GM12873 (cell line): ENCODE measurements around the gene KCNK10.

Source experiments
- TF ChIP-seq, protein P1 (sequence below): IDR thresholded peaks from 2 replicates; pipeline ENCODE4 v1.5.1; 2012; ENCODE audit warnings: low read depth, mild to moderate bottlenecking, moderate library complexity, low read length, control low read depth; ENCODE audit not compliant: insufficient read depth; ENCODE audit errors: missing control alignments

KCNK10 gene

DNA sequence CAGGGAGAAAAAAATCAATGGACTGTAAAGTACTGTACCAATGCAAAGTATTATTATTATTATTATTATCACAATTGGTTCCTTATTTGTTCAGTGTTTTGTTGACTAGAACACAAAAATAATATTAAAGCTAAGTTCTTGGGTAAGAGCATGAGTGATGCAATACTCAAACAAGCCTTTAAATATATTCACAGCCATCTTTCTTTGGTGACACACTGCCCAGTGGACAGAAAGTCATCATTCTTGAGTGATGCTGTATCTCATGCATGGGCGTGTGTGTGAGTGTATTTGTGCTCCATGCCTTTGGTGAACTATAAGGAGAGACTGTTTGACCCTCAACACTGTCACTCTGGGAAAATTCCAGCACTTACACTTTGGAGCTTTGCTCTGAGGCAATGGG is 93.6 kb downstream of the KCNK10 start:
- TF ChIP-seq, protein P1, sequence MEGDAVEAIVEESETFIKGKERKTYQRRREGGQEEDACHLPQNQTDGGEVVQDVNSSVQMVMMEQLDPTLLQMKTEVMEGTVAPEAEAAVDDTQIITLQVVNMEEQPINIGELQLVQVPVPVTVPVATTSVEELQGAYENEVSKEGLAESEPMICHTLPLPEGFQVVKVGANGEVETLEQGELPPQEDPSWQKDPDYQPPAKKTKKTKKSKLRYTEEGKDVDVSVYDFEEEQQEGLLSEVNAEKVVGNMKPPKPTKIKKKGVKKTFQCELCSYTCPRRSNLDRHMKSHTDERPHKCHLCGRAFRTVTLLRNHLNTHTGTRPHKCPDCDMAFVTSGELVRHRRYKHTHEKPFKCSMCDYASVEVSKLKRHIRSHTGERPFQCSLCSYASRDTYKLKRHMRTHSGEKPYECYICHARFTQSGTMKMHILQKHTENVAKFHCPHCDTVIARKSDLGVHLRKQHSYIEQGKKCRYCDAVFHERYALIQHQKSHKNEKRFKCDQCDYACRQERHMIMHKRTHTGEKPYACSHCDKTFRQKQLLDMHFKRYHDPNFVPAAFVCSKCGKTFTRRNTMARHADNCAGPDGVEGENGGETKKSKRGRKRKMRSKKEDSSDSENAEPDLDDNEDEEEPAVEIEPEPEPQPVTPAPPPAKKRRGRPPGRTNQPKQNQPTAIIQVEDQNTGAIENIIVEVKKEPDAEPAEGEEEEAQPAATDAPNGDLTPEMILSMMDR: no peak

DNA sequence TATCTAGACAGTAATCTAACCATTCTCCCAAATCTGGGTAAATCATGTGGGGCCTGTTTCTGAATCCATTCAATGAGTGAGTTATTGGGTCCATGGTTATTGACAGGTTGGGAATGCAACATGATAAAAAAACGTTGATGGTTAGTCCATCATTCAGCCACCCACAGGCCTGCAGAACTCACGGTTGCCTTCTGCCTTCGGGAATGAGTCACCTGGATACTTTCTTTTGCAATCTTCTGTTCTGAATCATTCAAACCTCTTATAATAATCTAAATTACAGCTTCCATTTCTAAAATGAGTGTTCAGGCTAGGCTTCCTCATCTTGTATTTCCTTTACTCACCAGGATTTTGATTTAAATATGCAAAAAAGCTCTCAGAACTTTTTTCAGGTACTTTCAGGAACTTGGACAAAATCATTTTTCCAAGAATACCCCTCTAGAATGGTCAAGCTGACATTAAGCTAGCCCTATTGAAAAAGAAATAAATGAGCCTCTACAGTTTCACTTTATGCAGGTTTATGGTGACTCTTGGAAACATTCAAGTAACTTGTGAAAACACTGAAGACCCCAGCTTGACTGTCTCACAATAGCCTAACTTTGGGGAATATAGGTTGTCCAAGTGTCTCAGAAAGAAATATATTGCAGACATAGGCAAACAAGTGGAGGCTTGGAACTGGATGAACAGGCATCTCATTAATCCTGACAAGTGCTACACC is 94.4 kb downstream of the KCNK10 start:
- TF ChIP-seq, protein P1: no peak

DNA sequence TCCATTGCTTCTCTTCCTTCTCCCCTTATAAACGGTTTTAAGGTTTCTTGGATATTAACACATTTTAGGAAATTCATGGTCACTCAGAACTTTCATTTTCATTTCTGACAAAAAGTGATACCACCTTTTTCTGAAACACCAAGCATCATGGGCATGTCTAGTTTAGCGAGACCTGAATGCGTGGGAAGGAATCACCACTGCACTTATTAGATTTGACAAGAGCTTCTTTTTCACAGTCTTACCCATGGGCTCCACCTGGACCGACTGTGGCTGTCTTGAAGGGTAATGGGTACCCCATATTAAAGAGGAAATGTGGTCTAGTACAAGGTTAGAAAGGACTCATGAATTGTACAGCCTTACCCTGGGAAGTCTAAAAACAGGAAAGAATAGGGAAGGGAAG is 95.4 kb downstream of the KCNK10 start:
- TF ChIP-seq, protein P1: no peak

DNA sequence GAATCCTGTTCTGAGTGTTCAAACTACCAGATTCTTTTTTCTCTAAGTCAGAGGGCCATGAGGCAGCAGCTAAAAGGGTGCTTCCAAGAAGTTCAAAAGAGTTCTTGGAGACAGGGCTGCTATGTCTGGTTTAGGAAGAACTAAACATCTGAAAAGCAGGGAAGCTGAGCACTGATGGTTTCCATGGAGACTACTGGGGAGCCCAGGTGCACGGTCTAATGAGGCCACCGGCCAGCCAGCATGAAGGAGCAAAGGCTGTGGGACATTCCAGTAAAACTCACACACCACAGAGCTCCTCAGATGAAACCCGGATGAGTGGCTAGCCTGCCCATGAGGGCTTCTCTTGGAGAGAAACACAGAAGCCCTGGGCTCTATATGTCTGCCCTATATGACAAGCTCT is 97.3 kb downstream of the KCNK10 start:
- TF ChIP-seq, protein P1: no peak

DNA sequence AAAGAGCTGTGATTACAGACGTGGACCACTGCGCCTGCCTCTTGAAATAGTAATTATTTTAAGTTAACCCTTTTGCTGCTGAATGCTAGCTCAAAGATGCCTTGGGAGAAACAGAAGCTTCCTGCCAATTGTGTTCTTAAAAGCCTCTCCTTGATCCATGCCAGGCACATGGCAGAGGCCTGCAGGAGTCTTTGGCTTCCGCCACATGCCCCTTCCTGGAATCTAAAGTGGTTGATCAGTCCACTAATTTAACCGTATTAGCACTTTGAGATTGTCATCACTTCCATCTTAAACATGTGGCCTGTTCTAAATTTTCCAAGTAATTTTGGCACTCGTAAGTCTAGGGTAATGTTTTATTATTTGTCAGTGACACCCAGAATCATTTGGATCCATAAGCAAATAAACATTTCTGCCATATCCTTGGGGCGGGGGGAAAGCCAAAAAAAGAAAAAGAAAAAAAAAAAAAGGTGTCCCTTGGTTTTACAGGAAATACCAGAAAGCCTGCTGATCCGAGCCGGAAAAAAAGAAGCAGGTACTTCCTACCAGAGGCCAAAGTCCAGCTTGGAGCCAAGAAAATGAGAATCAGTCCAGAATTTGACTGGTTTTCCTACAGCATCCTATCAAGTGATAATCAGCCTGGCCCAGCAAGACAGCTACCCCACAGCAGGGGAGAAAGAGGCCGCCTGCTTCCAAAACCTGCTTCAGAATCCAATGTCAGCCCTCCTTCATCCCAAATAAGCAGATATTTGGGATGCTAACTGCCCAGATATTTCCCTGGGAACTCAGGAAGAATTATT is 104.8 kb downstream of the KCNK10 start:
- TF ChIP-seq, protein P1: no peak

DNA sequence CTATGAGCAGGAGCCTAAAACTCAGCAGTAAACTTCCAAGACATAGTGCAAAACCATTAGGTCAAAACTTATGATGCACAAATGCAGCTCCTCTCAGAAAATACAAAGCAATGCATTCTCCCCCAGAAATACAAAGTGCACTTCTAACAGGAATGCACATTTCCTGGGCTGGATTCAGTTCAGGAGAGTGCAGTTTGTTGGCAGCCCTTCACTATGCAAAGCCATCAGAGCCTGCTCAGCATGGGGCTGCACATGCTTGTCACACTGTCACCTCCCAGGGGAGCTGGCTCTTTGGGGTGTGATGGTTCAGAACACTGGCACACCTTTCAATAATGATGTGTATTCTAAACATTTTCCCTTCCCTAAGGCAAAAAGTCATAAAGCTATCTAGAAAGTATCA is 110.4 kb downstream of the KCNK10 start:
- TF ChIP-seq, protein P1: no peak

DNA sequence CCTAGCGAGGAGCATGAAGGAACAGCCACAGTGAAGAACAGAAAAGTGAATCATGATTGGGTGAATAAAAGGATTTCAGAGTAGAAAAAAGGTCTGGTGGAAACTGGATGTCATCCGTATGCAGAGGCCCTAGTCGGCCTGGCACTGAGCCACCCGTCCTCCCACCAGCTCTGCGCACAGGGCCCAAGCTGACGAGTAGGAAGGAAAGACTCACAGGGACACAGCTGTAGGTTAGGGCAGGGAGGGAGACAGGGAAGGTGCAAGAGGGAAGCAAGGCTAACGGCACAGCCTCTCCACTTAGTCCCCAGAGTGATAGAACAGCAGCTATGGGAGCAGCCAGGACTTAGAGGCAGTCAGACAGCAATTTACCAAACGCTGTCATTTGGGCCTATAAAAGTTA is 112.6 kb downstream of the KCNK10 start:
- TF ChIP-seq, protein P1: no peak
